22Rv1 (cell line): ENCODE results near the gene WDR49.

ENCODE experiments used
- H3K27ac ChIP-seq: fragments of 450-650 bp; 2 replicates; pipeline ENCODE4 v1.5.1; 2017
- CTCF ChIP-seq: fragments of 450-650 bp; IDR thresholded peaks from 2 replicates; pipeline ENCODE4 v1.5.1; 2017; ENCODE audit warnings: mild to moderate bottlenecking
- ZFX ChIP-seq: fragments of 450-650 bp; IDR thresholded peaks from 2 replicates; pipeline ENCODE4 v1.6.1; 2017; ENCODE audit warnings: antibody characterized with exemption, borderline replicate concordance

WDR49 gene

GRCh38 chr3:167675848-167676247, 22.1 kb upstream of the WDR49 start:
- H3K27ac ChIP-seq, result no peak overlapping the region
- TF ChIP-seq ZFX (no peak), CTCF (no peak)

GRCh38 chr3:167673221-167673620, 19.5 kb upstream of the WDR49 start:
- TF ChIP-seq CTCF (no peak), ZFX (no peak)
- no peak overlapping the region for H3K27ac ChIP-seq

- H3K27ac ChIP-seq, result no peak overlapping the region
- TF ChIP-seq CTCF, result no peak
- TF ChIP-seq ZFX, result no peak
These were observed 18.2 kb upstream of the WDR49 start for GRCh38 chr3:167671878-167672427.

- H3K27ac ChIP-seq, result no peak overlapping the region
- no peak for TF ChIP-seq ZFX
- no peak for TF ChIP-seq CTCF
These were observed 16.0 kb upstream of the WDR49 start for GRCh38 chr3:167669699-167670098.

GRCh38 chr3:167668651-167669050, 14.9 kb upstream of the WDR49 start:
- no peak for TF ChIP-seq ZFX
- no peak for TF ChIP-seq CTCF
- no peak overlapping the region for H3K27ac ChIP-seq

GRCh38 chr3:167666563-167666962, 12.8 kb upstream of the WDR49 start:
- no peak for TF ChIP-seq ZFX
- TF ChIP-seq CTCF, result no peak
- no peak overlapping the region for H3K27ac ChIP-seq

GRCh38 chr3:167662919-167663400, 9.2 kb upstream of the WDR49 start:
- no peak overlapping the region for H3K27ac ChIP-seq
- TF ChIP-seq CTCF (no peak), ZFX (no peak)
